ENCODE data around the gene BHLHE41.

DNA sequence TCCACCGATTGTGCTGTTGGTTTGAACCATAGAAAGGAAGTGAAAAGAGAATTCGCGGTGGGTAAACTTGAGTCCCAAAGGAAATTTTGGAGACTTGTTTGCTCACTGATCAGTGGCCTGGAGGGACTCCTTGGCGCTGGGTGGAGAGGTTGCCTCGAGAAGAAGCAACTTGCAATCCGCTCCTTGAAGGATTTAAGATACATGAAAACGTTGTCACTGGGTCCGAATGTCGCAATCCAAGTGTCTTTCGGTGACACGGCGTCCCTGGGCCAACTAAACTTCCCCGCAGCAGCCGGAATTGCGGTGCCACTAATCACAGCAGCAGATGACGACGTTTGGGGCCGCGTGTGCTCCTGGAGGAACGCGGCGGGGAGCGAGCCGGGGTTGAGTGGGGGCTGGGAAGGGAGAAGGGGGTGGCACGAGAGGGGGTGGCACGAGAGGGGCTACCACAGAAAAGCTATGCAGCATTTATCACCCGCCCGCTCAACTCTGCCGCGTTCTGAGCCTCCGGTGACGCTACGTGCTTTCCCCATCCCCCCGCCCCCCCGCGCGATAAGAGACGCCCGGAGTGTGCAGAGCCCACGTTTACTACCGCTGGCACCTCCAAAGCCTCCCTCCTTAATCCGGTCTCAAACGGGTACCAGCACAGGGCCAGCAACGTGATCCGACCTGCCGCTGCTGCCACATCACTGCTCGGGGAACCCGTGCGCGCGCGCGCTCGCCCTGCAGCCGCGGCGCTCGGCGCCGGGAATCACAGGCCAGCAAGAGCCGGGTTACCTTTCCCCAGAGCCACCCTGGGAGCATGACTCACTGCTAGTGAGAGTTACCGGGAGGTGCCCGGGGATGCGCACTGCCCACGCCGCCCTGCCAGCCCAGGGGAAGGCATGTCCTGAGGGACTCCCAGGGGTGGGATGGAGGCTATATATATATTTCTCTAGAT is 833 bp upstream of the BHLHE41 start:
- TF ChIP-seq, protein P1, sequence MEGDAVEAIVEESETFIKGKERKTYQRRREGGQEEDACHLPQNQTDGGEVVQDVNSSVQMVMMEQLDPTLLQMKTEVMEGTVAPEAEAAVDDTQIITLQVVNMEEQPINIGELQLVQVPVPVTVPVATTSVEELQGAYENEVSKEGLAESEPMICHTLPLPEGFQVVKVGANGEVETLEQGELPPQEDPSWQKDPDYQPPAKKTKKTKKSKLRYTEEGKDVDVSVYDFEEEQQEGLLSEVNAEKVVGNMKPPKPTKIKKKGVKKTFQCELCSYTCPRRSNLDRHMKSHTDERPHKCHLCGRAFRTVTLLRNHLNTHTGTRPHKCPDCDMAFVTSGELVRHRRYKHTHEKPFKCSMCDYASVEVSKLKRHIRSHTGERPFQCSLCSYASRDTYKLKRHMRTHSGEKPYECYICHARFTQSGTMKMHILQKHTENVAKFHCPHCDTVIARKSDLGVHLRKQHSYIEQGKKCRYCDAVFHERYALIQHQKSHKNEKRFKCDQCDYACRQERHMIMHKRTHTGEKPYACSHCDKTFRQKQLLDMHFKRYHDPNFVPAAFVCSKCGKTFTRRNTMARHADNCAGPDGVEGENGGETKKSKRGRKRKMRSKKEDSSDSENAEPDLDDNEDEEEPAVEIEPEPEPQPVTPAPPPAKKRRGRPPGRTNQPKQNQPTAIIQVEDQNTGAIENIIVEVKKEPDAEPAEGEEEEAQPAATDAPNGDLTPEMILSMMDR (IDR thresholded peaks at IDR 0.05; ENCODE audit: borderline replicate concordance, extremely low read depth, low read length, poor library complexity, severe bottlenecking): no peak
- TF ChIP-seq EZH2 (IDR thresholded peaks at IDR 0.05; ENCODE audit: borderline replicate concordance, low read depth, low read length, severe bottlenecking): peak; percentile 76
